ENCODE measurements around the gene FAM107B. TPM values are rescaled to one million over a fixed set of nuclear protein-coding genes. Genes with fewer than 3 reads are reported as not detected.

The FAM107B gene
- total RNA-seq, 1 experiment from 2014 or later: 144 TPM

DNA sequence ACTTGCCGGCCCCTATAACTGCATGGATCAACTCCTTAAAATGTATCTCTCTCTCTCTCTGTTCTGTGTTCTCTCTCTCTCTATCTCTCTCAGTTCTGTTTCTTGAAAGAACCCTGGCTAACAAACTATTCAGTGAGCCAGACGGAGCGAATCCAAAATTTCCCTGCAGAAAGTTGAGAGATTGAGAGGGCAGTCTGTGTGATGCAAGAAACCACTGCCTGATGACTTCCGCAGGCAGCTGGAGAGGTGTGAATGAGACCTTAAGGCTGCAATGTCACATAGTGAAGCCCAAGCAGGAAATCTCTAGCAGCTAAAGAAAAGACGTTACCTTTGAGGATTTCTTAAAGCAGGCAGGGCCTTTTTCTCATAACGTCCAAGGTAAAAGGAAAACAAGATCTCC, 17.3 kb downstream of the FAM107B start:
- no peaks in the 10 kb centered on the region for H3K4me1 ChIP-seq (replicated peaks; ENCODE audit: insufficient read depth)
- CTCF ChIA-PET: no interaction called here
- H2AFZ ChIP-seq: no peak overlapping the region
- no peaks in the 10 kb centered on the region for H3F3A ChIP-seq (ENCODE audit: insufficient read depth, low read depth)
- no peak for TF ChIP-seq EZH2 (IDR thresholded peaks at IDR 0.05; ENCODE audit: low read depth)
- TF ChIP-seq, protein P1, sequence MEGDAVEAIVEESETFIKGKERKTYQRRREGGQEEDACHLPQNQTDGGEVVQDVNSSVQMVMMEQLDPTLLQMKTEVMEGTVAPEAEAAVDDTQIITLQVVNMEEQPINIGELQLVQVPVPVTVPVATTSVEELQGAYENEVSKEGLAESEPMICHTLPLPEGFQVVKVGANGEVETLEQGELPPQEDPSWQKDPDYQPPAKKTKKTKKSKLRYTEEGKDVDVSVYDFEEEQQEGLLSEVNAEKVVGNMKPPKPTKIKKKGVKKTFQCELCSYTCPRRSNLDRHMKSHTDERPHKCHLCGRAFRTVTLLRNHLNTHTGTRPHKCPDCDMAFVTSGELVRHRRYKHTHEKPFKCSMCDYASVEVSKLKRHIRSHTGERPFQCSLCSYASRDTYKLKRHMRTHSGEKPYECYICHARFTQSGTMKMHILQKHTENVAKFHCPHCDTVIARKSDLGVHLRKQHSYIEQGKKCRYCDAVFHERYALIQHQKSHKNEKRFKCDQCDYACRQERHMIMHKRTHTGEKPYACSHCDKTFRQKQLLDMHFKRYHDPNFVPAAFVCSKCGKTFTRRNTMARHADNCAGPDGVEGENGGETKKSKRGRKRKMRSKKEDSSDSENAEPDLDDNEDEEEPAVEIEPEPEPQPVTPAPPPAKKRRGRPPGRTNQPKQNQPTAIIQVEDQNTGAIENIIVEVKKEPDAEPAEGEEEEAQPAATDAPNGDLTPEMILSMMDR (conservative IDR thresholded peaks at IDR 0.05): no peak
- H3K4me2 ChIP-seq: no peak overlapping the region
- no peak overlapping the region for H3K4me3 ChIP-seq
- H3K9me2 ChIP-seq (ENCODE audit: insufficient read depth): no peaks in the 10 kb centered on the region
- H4K20me1 ChIP-seq (ENCODE audit: insufficient read depth): no peaks in the 10 kb centered on the region
- no peak overlapping the region for H3K27ac ChIP-seq
- H3K9me3 ChIP-seq (ENCODE audit: insufficient read depth, low read depth): no peaks in the 10 kb centered on the region
- H3K27me3 ChIP-seq (ENCODE audit: insufficient read depth, low read depth): no peaks in the 10 kb centered on the region
- H3K36me3 ChIP-seq (ENCODE audit: low read depth): no peaks in the 10 kb centered on the region
- BruUV-seq (replicated peaks): no TSS peak
- H3K79me2 ChIP-seq (ENCODE audit: low read depth): no peaks in the 10 kb centered on the region
- DNase-seq: no peak
- intact Hi-C loops (cut with micrococcal nuclease; ENCODE audit: unreplicated experiment): no loop called here
- POLR2A ChIA-PET (ENCODE audit: unreplicated experiment): no interaction called here

DNA sequence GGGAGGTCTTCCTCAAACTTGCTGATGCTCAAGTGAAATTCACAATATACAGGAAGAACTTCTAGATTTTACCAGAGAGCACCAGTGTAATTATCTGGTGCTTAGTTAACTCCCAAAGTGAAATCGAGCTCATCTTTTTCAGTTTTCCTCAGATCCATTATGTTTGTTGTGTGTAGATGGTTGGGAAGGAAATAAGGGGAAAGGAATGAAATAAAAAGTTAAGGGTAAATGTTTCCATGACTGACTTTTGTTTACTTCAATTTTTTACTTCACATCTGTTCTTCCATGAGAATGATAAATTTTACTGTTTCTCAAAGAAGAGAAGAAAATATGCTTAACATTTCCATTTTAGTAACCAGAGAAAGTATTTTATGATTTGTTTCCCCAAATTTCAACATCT, 21.3 kb downstream of the FAM107B start:
- Histone ChIP-seq H3K4me2 (no peak overlapping the region), H3K9me3 (ENCODE audit: insufficient read depth, low read depth) (no peaks in the 10 kb centered on the region), H3K4me1 (replicated peaks; ENCODE audit: insufficient read depth) (peaks cover 15% of the 10 kb centered on the region), H3K4me3 (no peak overlapping the region), H3K27ac (no peak overlapping the region), H3F3A (ENCODE audit: insufficient read depth, low read depth) (peaks cover 11% of the 10 kb centered on the region), H3K27me3 (ENCODE audit: insufficient read depth, low read depth) (no peaks in the 10 kb centered on the region), H3K79me2 (ENCODE audit: low read depth) (no peaks in the 10 kb centered on the region), H2AFZ (no peak overlapping the region), H4K20me1 (ENCODE audit: insufficient read depth) (no peaks in the 10 kb centered on the region), H3K36me3 (ENCODE audit: low read depth) (no peaks in the 10 kb centered on the region), H3K9me2 (ENCODE audit: insufficient read depth) (no peaks in the 10 kb centered on the region)
- no peak for DNase-seq
- POLR2A ChIA-PET (ENCODE audit: unreplicated experiment): no interaction called here
- TF ChIP-seq, protein P1 (conservative IDR thresholded peaks at IDR 0.05): no peak
- no peak for TF ChIP-seq EZH2 (IDR thresholded peaks at IDR 0.05; ENCODE audit: low read depth)
- BruUV-seq (replicated peaks): no TSS peak
- CTCF ChIA-PET: no interaction called here
- intact Hi-C loops (cut with micrococcal nuclease; ENCODE audit: unreplicated experiment): no loop called here

- DNase-seq: no peak
- Histone ChIP-seq H3F3A (ENCODE audit: insufficient read depth, low read depth) (peaks cover 23% of the 10 kb centered on the region), H3K4me1 (replicated peaks; ENCODE audit: insufficient read depth) (peaks cover 27% of the 10 kb centered on the region), H3K4me2 (no peak overlapping the region), H3K36me3 (ENCODE audit: low read depth) (no peaks in the 10 kb centered on the region), H4K20me1 (ENCODE audit: insufficient read depth) (no peaks in the 10 kb centered on the region), H3K79me2 (ENCODE audit: low read depth) (no peaks in the 10 kb centered on the region), H3K27me3 (ENCODE audit: insufficient read depth, low read depth) (no peaks in the 10 kb centered on the region), H3K9me3 (ENCODE audit: insufficient read depth, low read depth) (no peaks in the 10 kb centered on the region), H3K4me3 (no peak overlapping the region), H3K9me2 (ENCODE audit: insufficient read depth) (no peaks in the 10 kb centered on the region), H2AFZ (no peak overlapping the region), H3K27ac (no peak overlapping the region)
- ChIA-PET CTCF (interaction anchor here (0.7 kb wide), 1 partner anchor 219 kb away, joined by 5 read pairs; no protein-coding TSS in a partner anchor), POLR2A (ENCODE audit: unreplicated experiment) (no interaction called here)
- no peak for TF ChIP-seq EZH2 (IDR thresholded peaks at IDR 0.05; ENCODE audit: low read depth)
- TF ChIP-seq, protein P1 (conservative IDR thresholded peaks at IDR 0.05): no peak
- BruUV-seq (replicated peaks): no TSS peak
- intact Hi-C loops (cut with micrococcal nuclease; ENCODE audit: unreplicated experiment): no loop called here
Measured at GRCh38 chr10:14751921-14752320, 22.8 kb downstream of the FAM107B start.

All from PC-9 (cell line).